Omental fat pad (tissue), 4 donors: ENCODE data around the gene KLC4. TPM values are rescaled to one million over a fixed set of nuclear protein-coding genes. Genes with fewer than 3 reads are reported as not detected.

Experiments
- ATAC-seq: fragments of 150-250 bp; one replicate; pipeline ENCODE4 v1.9.1; 2016; ENCODE audit warnings: mild to moderate bottlenecking, moderate library complexity; ENCODE audit not compliant: low FRiP score
- DNase-seq: peaks from one replicate; pipeline ENCODE4 v3.0.0-alpha.2; 2019; ENCODE audit warnings: low spot score
- total RNA-seq, 4 donors: library from RNA; depleted of rRNA; stranded (reverse); fragments of >200 nt; gene quantifications; one replicate each; pipeline ENCODE4 v1.1.0, GENCODE V29; 2016
- TF ChIP-seq, protein P1 (sequence below), 3 donors: fragments of 450-650 bp; IDR thresholded peaks; one replicate each; pipeline ENCODE4 v1.5.1; 2016 to 2017; ENCODE audit warnings: antibody characterized with exemption in 3 of 3, mild to moderate bottlenecking in 3 of 3, moderate library complexity in 2 of 3

The KLC4 gene
- total RNA-seq, 4 donors from 2014 or later: 15.2 to 21.1 (median 16.5) TPM

- ATAC-seq: no peak
- DNase-seq: no peak
- TF ChIP-seq, protein P1, sequence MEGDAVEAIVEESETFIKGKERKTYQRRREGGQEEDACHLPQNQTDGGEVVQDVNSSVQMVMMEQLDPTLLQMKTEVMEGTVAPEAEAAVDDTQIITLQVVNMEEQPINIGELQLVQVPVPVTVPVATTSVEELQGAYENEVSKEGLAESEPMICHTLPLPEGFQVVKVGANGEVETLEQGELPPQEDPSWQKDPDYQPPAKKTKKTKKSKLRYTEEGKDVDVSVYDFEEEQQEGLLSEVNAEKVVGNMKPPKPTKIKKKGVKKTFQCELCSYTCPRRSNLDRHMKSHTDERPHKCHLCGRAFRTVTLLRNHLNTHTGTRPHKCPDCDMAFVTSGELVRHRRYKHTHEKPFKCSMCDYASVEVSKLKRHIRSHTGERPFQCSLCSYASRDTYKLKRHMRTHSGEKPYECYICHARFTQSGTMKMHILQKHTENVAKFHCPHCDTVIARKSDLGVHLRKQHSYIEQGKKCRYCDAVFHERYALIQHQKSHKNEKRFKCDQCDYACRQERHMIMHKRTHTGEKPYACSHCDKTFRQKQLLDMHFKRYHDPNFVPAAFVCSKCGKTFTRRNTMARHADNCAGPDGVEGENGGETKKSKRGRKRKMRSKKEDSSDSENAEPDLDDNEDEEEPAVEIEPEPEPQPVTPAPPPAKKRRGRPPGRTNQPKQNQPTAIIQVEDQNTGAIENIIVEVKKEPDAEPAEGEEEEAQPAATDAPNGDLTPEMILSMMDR (IDR thresholded peaks at IDR 0.05): no peak
Observed at GRCh38 chr6:43089467-43089866, 30.0 kb downstream of the KLC4 start.

- DNase-seq: no peak
- ATAC-seq: no peak
- TF ChIP-seq, protein P1 (IDR thresholded peaks at IDR 0.05): no peak
Observed at GRCh38 chr6:43089874-43090558, 30.6 kb downstream of the KLC4 start.

DNA sequence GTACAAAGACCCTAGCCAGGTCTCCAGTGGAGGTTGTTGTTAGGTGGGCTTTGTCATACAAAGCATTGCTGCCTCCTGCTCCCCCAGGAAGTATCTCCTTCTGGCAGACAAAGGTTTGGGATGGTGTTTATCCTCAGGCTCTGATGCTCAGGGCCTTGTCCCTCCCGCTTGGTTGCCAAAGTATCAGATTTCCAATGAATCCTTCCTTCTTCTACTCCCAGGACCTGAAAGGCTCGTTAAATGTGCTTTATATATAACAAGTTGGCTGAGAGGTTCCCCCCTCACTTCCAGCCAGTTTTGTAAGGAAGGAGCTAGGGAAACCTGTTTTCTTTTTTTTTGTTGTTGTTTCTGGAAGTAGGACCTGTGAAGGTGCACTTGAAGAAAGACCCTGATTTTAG lies 31.1 kb downstream of the KLC4 start:
- DNase-seq (no peak), ATAC-seq (no peak)
- TF ChIP-seq, protein P1 (IDR thresholded peaks at IDR 0.05): no peak

GRCh38 chr6:43091020-43091419 lies 31.6 kb downstream of the KLC4 start:
- ATAC-seq (no peak), DNase-seq (no peak)
- TF ChIP-seq, protein P1 (IDR thresholded peaks at IDR 0.05): no peak

DNA sequence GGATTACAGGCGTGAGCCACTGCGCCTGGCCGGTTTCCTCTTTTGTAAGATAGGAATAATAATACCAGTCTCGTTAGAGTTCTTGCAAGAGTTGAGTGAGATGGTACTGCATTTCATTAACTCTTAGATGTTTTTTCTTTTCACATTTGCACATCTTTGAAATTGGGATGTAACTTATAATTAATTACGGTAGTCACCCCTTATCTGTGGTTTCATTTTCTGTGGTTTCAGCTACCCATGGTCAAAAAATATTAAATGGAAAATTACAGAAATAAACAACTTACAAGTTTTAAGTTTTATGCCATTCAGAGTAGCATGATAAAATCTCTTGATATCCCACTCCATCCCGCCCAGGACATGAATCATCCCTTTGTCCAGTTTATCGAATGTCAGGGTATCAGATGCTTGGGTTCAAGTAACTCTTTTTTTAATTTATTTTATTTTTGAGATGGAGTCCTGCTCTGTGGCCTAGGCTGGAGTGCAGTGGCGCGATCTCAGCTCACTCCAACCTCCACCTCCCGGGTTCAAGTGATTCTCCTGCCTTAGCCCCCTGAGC lies 32.1 kb downstream of the KLC4 start:
- TF ChIP-seq, protein P1 (IDR thresholded peaks at IDR 0.05): no peak
- ATAC-seq (no peak), DNase-seq (no peak)

DNA sequence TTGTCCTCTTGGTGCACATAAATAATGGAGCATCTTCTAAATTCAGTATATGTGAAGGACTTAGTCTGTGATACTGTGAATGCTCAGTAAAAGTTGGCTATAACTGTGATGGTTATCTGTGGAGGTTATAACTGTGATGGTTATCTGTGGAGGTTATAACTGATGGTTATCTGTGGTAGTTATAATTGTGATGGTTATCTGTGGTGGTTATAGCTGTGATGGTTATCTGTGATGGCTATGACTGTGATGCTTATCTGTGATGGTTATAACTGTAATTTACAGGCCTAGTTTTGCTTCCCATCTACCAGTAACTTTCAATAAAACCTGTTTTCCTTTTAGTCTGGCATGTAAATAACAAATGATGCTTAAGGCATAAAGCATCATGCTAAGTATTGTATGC lies 33.2 kb downstream of the KLC4 start:
- no peak for DNase-seq
- TF ChIP-seq, protein P1 (IDR thresholded peaks at IDR 0.05): no peak
- no peak for ATAC-seq
